Measurements from ENCODE around the gene SERPINB12. TPM values are rescaled to one million over a fixed set of nuclear protein-coding genes. Genes with fewer than 3 reads are reported as not detected.

SERPINB12 gene
- total RNA-seq, 2 experiments from 2014 or later = not detected

DNA sequence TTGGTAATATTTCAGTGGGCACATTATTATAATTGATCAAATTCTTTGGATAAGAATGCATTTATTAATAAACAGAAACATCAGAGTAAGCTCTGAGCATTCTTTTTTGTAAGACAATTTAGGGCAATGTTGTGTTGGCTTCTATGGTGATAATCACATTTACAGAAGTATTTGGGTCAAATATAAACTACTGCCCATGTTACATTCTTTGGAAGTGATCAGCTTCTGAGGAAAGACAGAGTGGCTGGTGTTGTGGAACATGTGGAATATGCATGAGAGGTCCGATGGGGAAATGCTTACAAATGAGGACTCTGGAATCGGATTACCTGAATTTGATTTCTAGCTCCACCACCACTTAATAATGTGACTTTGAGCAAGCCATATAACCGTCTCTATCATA lies 64.4 kb downstream of the SERPINB12 start:
- no peak overlapping the region for H3K27ac ChIP-seq (ENCODE audit: low read depth, low read length, poor library complexity, severe bottlenecking)
- no peaks in the 10 kb centered on the region for H3K9me2 ChIP-seq (ENCODE audit: insufficient read depth, low read length)
- POLR2A ChIA-PET = no interaction called here
- H3K9me3 ChIP-seq (ENCODE audit: low read length) = no peaks in the 10 kb centered on the region
- H2AFZ ChIP-seq (ENCODE audit: low read length) = no peak overlapping the region
- H3K36me3 ChIP-seq (ENCODE audit: insufficient read depth, low read length) = no peaks in the 10 kb centered on the region
- intact Hi-C loops (cut with micrococcal nuclease; ENCODE audit: unreplicated experiment) = no loop called here
- H3K4me2 ChIP-seq (ENCODE audit: low read length) = no peak overlapping the region
- DNase-seq (ENCODE audit: low spot score) = no peak
- TF ChIP-seq EZH2phosphoT487 (IDR thresholded peaks at IDR 0.05; ENCODE audit: borderline replicate concordance, low read depth, low read length) = no peak
- TF ChIP-seq CTCF (conservative IDR thresholded peaks at IDR 0.05; ENCODE audit: low read length) = no peak
- H3K4me3 ChIP-seq (ENCODE audit: low read depth, low read length, poor library complexity, severe bottlenecking) = no peak overlapping the region
- no peaks in the 10 kb centered on the region for H4K20me1 ChIP-seq (ENCODE audit: insufficient read depth, low read length)
- BruUV-seq (replicated peaks) = no TSS peak
- CTCF ChIA-PET (ENCODE audit: unreplicated experiment) = no interaction called here
- no peaks in the 10 kb centered on the region for H3K4me1 ChIP-seq (ENCODE audit: insufficient read depth, low read length, poor library complexity, severe bottlenecking)
- H3K79me2 ChIP-seq (ENCODE audit: insufficient read depth, low read depth, low read length) = no peaks in the 10 kb centered on the region

GRCh38 chr18:63613420-63613819 lies 71.3 kb downstream of the SERPINB12 start:
- CTCF ChIA-PET (ENCODE audit: unreplicated experiment) = no interaction called here
- POLR2A ChIA-PET = no interaction called here
- TF ChIP-seq CTCF (conservative IDR thresholded peaks at IDR 0.05; ENCODE audit: low read length) = no peak
- TF ChIP-seq EZH2phosphoT487 (IDR thresholded peaks at IDR 0.05; ENCODE audit: borderline replicate concordance, low read depth, low read length) = no peak
- Histone ChIP-seq H3K4me3 (ENCODE audit: low read depth, low read length, poor library complexity, severe bottlenecking) (no peak overlapping the region), H3K9me3 (ENCODE audit: low read length) (no peaks in the 10 kb centered on the region), H3K9me2 (ENCODE audit: insufficient read depth, low read length) (no peaks in the 10 kb centered on the region), H3K4me2 (ENCODE audit: low read length) (no peak overlapping the region), H4K20me1 (ENCODE audit: insufficient read depth, low read length) (no peaks in the 10 kb centered on the region), H3K36me3 (ENCODE audit: insufficient read depth, low read length) (no peaks in the 10 kb centered on the region), H3K4me1 (ENCODE audit: insufficient read depth, low read length, poor library complexity, severe bottlenecking) (no peaks in the 10 kb centered on the region), H3K79me2 (ENCODE audit: insufficient read depth, low read depth, low read length) (no peaks in the 10 kb centered on the region), H2AFZ (ENCODE audit: low read length) (no peak overlapping the region), H3K27ac (ENCODE audit: low read depth, low read length, poor library complexity, severe bottlenecking) (no peak overlapping the region)
- no TSS peak for BruUV-seq (replicated peaks)
- intact Hi-C loops (cut with micrococcal nuclease; ENCODE audit: unreplicated experiment) = no loop called here
- DNase-seq (ENCODE audit: low spot score) = no peak

DNA sequence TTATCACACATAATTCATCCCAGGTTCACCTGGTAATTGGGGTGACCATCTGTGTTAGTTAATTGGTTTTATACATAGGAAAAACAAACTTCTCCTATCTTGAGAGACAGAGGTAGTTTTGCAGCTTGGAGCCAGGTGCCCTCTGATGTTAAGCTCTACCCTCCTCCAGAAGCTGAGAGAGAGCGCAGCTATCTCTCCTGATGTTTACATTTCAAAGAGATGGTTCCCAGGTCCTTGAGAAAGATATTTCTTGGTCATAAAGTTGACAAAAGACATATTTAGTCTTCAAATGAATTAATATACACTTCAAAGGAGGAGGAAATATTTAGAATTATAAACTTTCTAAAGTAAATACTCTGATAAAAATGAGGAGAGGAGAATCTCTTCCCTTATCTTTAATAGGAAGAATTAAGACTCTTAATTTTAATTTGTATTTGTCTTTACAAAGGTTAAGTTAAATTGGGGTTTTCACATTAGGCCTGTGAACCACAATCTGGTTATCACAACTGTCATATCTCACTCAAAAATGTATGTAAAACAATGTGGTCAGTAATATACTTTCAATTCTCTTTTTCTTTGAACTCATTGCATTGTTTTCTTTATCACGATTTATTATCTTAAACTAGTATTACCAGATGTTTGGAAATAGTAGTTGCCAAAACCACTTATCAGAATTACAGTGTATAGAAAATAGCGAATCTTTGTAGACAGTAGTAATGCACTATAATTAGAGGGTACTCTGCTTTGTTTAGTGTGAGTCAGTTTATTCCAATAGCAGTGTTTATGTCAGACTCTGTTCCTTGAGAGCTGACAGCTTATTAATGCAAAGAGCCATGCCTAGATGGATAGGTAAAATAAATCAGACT lies 75.1 kb downstream of the SERPINB12 start:
- H3K9me3 ChIP-seq (ENCODE audit: low read length) = no peaks in the 10 kb centered on the region
- CTCF ChIA-PET (ENCODE audit: unreplicated experiment) = no interaction called here
- no peak for TF ChIP-seq CTCF (conservative IDR thresholded peaks at IDR 0.05; ENCODE audit: low read length)
- TF ChIP-seq EZH2phosphoT487 (IDR thresholded peaks at IDR 0.05; ENCODE audit: borderline replicate concordance, low read depth, low read length) = no peak
- no peaks in the 10 kb centered on the region for H3K4me1 ChIP-seq (ENCODE audit: insufficient read depth, low read length, poor library complexity, severe bottlenecking)
- H3K4me3 ChIP-seq (ENCODE audit: low read depth, low read length, poor library complexity, severe bottlenecking) = no peak overlapping the region
- no peak overlapping the region for H2AFZ ChIP-seq (ENCODE audit: low read length)
- no peaks in the 10 kb centered on the region for H4K20me1 ChIP-seq (ENCODE audit: insufficient read depth, low read length)
- no TSS peak for BruUV-seq (replicated peaks)
- H3K36me3 ChIP-seq (ENCODE audit: insufficient read depth, low read length) = no peaks in the 10 kb centered on the region
- no peaks in the 10 kb centered on the region for H3K9me2 ChIP-seq (ENCODE audit: insufficient read depth, low read length)
- intact Hi-C loops (cut with micrococcal nuclease; ENCODE audit: unreplicated experiment) = no loop called here
- no peak overlapping the region for H3K4me2 ChIP-seq (ENCODE audit: low read length)
- POLR2A ChIA-PET = no interaction called here
- H3K79me2 ChIP-seq (ENCODE audit: insufficient read depth, low read depth, low read length) = no peaks in the 10 kb centered on the region
- DNase-seq (ENCODE audit: low spot score) = no peak
- H3K27ac ChIP-seq (ENCODE audit: low read depth, low read length, poor library complexity, severe bottlenecking) = no peak overlapping the region

Data from OCI-LY7 (cell line).